ENCODE measurements around the gene ANKLE1.

Gene ANKLE1

GRCh38 chr19:17244618-17245534, 36.8 kb upstream of the ANKLE1 start:
- Histone ChIP-seq H3K27ac (ENCODE audit: poor library complexity, severe bottlenecking) (peak overlapping the region; percentile 84), H3K9me3 (ENCODE audit: severe bottlenecking) (no peaks in the 10 kb centered on the region), H3K36me3 (ENCODE audit: low read depth) (peaks cover 18% of the 10 kb centered on the region), H3K27me3 (ENCODE audit: insufficient read depth, poor library complexity, severe bottlenecking) (no peaks in the 10 kb centered on the region), H3K4me3 (ENCODE audit: severe bottlenecking) (peak overlapping the region; percentile 77), H3K4me1 (ENCODE audit: insufficient read depth, poor library complexity, severe bottlenecking) (peaks cover 41% of the 10 kb centered on the region)
- DNase-seq (ENCODE audit: low spot score), result no peak
- ATAC-seq (ENCODE audit: low read depth), result no peak
- no peak for TF ChIP-seq CTCF (IDR thresholded peaks at IDR 0.05; ENCODE audit: poor library complexity, severe bottlenecking)

GRCh38 chr19:17245535-17245984, 36.1 kb upstream of the ANKLE1 start, which contains the start of gene NR2F6:
NR2F6 (minus strand) TSS chr19:17245919; CDS start chr19:17245220, 699 bp downstream.
- Histone ChIP-seq H3K36me3 (ENCODE audit: low read depth) (peaks cover 11% of the 10 kb centered on the region), H3K4me1 (ENCODE audit: insufficient read depth, poor library complexity, severe bottlenecking) (peaks cover 42% of the 10 kb centered on the region), H3K4me3 (ENCODE audit: severe bottlenecking) (peak within 1 kb of the TSS; percentile 77), H3K9me3 (ENCODE audit: severe bottlenecking) (no peaks in the 10 kb centered on the region), H3K27me3 (ENCODE audit: insufficient read depth, poor library complexity, severe bottlenecking) (no peaks in the 10 kb centered on the region), H3K27ac (ENCODE audit: poor library complexity, severe bottlenecking) (peak within 1 kb of the TSS; percentile 84)
- no peak for ATAC-seq (ENCODE audit: low read depth)
- DNase-seq (ENCODE audit: low spot score), result no peak
- TF ChIP-seq CTCF (IDR thresholded peaks at IDR 0.05; ENCODE audit: poor library complexity, severe bottlenecking), result no peak

GRCh38 chr19:17246681-17247425, 34.8 kb upstream of the ANKLE1 start:
- peak; percentile 2; the same call in 1 of the 3 replicates for ATAC-seq (ENCODE audit: low read depth)
- H3K4me1 ChIP-seq (ENCODE audit: insufficient read depth, poor library complexity, severe bottlenecking), result peaks cover 39% of the 10 kb centered on the region
- H3K27me3 ChIP-seq (ENCODE audit: insufficient read depth, poor library complexity, severe bottlenecking), result no peaks in the 10 kb centered on the region

GRCh38 chr19:17248011-17248776, 33.5 kb upstream of the ANKLE1 start:
- ATAC-seq (ENCODE audit: low read depth) (peak; percentile 67), DNase-seq (ENCODE audit: low spot score) (no peak)
- Histone ChIP-seq H3K36me3 (ENCODE audit: low read depth) (no peaks in the 10 kb centered on the region), H3K4me1 (ENCODE audit: insufficient read depth, poor library complexity, severe bottlenecking) (peaks cover 39% of the 10 kb centered on the region), H3K27ac (ENCODE audit: poor library complexity, severe bottlenecking) (peak overlapping the region; percentile 84), H3K27me3 (ENCODE audit: insufficient read depth, poor library complexity, severe bottlenecking) (no peaks in the 10 kb centered on the region), H3K9me3 (ENCODE audit: severe bottlenecking) (no peaks in the 10 kb centered on the region), H3K4me3 (ENCODE audit: severe bottlenecking) (no peak overlapping the region)
- no peak for TF ChIP-seq CTCF (IDR thresholded peaks at IDR 0.05; ENCODE audit: poor library complexity, severe bottlenecking)

More at GRCh38 chr19:17246681-17247425, 34.8 kb upstream of the ANKLE1 start:
- Histone ChIP-seq H3K36me3 (ENCODE audit: low read depth) (no peaks in the 10 kb centered on the region; the same call in 1 of the 2 replicates), H3K9me3 (ENCODE audit: severe bottlenecking) (no peaks in the 10 kb centered on the region), H3K4me3 (ENCODE audit: severe bottlenecking) (peak overlapping the region; percentile 29), H3K27ac (ENCODE audit: poor library complexity, severe bottlenecking) (peak overlapping the region; percentile 84)
- no peak for DNase-seq (ENCODE audit: low spot score)
- TF ChIP-seq CTCF (IDR thresholded peaks at IDR 0.05; ENCODE audit: poor library complexity, severe bottlenecking), result no peak
